IMR-90 (cell line): ENCODE data around the gene MICAL3.

Source experiments
- POLR2A ChIP-seq: IDR thresholded peaks from 2 replicates; pipeline ENCODE4 v1.6.1; 2012; ENCODE audit warnings: mild to moderate bottlenecking, low read depth, low read length
- RCOR1 ChIP-seq: IDR thresholded peaks from 2 replicates; pipeline ENCODE4 v1.6.1; 2012; ENCODE audit warnings: mild to moderate bottlenecking, low read length, improper control_type of control experiment; ENCODE audit not compliant: insufficient replicate concordance
- TF ChIP-seq, protein P1 (sequence below): conservative IDR thresholded peaks from 2 replicates; pipeline ENCODE4 v1.5.1; 2012; ENCODE audit warnings: mild to moderate bottlenecking, low read depth, low read length, improper control_type of control experiment

DNA sequence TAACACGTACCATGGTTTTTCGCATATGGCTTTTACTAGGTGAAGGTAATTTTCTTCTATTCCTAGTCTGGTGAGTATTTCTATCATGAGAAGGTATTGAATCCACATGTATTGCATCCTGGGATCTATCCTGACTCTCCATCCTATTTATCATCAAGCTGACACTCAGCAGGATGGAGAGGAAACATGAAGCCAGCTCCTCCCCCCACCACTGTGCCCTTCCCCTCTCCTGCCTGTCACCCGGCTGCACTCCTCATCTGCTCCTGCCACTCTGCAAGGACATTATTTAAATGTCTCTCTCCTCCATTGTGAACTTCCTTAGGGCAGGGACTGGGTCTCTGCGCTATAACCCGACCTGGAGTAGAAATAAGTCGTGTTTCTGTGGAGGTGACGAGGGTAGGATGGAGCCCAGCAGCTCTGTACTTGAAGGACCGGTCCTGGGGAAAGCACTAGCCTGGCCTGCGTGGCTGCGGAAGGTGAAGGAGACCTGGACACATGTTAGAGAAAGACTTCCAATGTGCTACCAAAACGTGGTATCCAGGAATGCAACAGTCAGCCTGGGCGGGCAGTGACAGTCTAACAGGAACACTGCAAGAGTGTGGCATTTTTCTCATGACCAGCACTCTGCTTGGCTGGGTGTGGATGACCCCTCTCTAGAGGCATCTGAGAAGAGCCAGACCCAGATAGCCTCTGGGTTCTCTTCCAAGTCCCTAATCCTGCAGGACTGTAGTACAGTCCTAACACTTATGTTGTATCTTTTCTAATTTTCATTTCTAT lies 111.2 kb downstream of the MICAL3 start:
- TF ChIP-seq, protein P1, sequence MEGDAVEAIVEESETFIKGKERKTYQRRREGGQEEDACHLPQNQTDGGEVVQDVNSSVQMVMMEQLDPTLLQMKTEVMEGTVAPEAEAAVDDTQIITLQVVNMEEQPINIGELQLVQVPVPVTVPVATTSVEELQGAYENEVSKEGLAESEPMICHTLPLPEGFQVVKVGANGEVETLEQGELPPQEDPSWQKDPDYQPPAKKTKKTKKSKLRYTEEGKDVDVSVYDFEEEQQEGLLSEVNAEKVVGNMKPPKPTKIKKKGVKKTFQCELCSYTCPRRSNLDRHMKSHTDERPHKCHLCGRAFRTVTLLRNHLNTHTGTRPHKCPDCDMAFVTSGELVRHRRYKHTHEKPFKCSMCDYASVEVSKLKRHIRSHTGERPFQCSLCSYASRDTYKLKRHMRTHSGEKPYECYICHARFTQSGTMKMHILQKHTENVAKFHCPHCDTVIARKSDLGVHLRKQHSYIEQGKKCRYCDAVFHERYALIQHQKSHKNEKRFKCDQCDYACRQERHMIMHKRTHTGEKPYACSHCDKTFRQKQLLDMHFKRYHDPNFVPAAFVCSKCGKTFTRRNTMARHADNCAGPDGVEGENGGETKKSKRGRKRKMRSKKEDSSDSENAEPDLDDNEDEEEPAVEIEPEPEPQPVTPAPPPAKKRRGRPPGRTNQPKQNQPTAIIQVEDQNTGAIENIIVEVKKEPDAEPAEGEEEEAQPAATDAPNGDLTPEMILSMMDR, result no peak
- no peak for TF ChIP-seq POLR2A
- TF ChIP-seq RCOR1, result no peak
